ENCODE results near the gene SRRM1.
"Not testable (repeated sequence)": the region's sequence is repeated elsewhere in the genome, so short reads cannot be mapped to it uniquely, and the experiment has no call there.

SRRM1 gene

GRCh38 chr1:24714859-24715520 lies 71.9 kb downstream of the SRRM1 start:
- no peak overlapping the region for H3K4me3 ChIP-seq (ENCODE audit: low read depth, low read length)
- TF ChIP-seq, protein P1, sequence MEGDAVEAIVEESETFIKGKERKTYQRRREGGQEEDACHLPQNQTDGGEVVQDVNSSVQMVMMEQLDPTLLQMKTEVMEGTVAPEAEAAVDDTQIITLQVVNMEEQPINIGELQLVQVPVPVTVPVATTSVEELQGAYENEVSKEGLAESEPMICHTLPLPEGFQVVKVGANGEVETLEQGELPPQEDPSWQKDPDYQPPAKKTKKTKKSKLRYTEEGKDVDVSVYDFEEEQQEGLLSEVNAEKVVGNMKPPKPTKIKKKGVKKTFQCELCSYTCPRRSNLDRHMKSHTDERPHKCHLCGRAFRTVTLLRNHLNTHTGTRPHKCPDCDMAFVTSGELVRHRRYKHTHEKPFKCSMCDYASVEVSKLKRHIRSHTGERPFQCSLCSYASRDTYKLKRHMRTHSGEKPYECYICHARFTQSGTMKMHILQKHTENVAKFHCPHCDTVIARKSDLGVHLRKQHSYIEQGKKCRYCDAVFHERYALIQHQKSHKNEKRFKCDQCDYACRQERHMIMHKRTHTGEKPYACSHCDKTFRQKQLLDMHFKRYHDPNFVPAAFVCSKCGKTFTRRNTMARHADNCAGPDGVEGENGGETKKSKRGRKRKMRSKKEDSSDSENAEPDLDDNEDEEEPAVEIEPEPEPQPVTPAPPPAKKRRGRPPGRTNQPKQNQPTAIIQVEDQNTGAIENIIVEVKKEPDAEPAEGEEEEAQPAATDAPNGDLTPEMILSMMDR (IDR thresholded peaks at IDR 0.05; ENCODE audit: insufficient read depth, low read length, missing control alignments), result no peak
- DNase-seq (ENCODE audit: low read depth, low spot score), result no peak
- POLR2A ChIA-PET, result interaction anchor here (3.8 kb wide), 1 partner anchor 30 kb away, joined by 29 read pairs; the partner anchor contains the start of gene CLIC4
- CTCF ChIA-PET, result interaction anchor here (0.9 to 2.1 kb wide), 3 partner anchors 18 to 28 kb away, joined by 3 to 8 read pairs (median 4); no protein-coding TSS in a partner anchor

- DNase-seq (ENCODE audit: low read depth, low spot score), result no peak
- TF ChIP-seq, protein P1 (IDR thresholded peaks at IDR 0.05; ENCODE audit: insufficient read depth, low read length, missing control alignments), result no peak
- H3K4me3 ChIP-seq (ENCODE audit: low read depth, low read length), result no peak overlapping the region
- ChIA-PET CTCF (interaction anchor here (0.9 kb wide), 2 partner anchors 19 to 27 kb away, joined by 3 to 4 read pairs; no protein-coding TSS in a partner anchor), POLR2A (no interaction called here)
Observed at GRCh38 chr1:24715658-24716057, 72.6 kb downstream of the SRRM1 start.

DNA sequence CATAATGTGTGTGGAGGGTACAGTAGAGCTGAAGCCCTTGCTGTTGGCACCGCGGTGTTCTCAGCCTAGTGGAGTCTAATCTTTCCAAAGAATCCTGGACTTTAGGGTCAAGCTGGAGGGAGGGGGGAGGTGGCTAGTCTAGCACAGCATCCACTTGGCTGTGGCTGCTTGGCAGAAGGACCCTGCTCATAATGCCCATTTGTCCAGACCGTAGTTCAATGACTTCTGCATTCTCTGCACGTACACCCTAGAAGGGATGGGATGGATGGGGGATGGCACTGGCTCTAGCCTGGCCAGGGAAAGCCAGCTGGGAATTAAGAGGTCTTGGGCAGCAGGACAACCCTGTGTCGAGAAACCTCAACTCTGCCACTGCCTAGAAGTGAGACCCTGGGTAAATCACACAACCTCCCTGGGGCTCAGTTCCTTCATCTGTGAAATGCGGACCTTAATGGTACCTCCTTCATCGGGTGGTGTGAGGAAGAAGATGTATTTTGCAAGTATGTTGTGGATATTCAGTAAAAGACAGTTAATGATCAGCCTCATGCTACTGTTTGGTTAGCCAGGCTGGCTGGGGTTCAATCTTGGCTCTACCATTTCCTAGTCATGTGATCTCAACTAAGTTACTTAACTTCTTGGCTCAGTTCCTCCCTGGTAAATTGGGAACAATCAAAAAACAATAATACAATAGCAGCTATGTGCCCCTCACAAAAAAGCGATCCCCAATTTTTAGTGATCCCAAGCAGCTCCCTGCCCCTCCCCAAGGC lies 75.0 kb downstream of the SRRM1 start:
- H3K4me3 ChIP-seq (ENCODE audit: low read depth, low read length), result no peak overlapping the region
- CTCF ChIA-PET, result interaction anchor here (1.0 to 1.4 kb wide), 3 partner anchors 22 to 29 kb away, joined by 3 to 5 read pairs (median 3); no protein-coding TSS in a partner anchor
- TF ChIP-seq, protein P1 (IDR thresholded peaks at IDR 0.05; ENCODE audit: insufficient read depth, low read length, missing control alignments), result no peak
- DNase-seq (ENCODE audit: low read depth, low spot score), result no peak
- POLR2A ChIA-PET, result interaction anchor here (1.5 kb wide), 1 partner anchor 27 kb away, joined by 11 read pairs; the partner anchor contains the start of gene CLIC4

DNA sequence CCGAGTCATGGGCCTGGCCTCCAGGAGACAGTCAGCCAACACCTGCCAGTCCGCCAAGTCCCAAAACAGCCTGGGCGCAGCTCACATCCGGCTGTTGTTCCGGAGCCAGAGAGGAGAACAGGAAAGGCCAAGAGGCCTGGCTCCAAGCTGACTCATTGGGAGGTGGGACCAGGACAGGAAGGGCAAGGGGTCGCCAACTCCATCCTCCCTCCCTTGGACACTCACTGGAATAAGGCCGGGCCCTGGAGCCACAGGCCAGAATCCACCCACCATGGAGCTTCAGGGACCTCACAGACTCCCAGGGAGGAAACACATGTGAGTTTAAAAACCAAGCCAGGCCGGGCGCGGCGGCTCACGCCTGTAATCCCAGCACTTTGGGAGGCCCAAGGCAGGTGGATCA lies 77.0 kb downstream of the SRRM1 start:
- TF ChIP-seq, protein P1 (IDR thresholded peaks at IDR 0.05; ENCODE audit: insufficient read depth, low read length, missing control alignments), result no peak
- no peak for DNase-seq (ENCODE audit: low read depth, low spot score)
- H3K4me3 ChIP-seq (ENCODE audit: low read depth, low read length), result no peak overlapping the region
- CTCF ChIA-PET, result interaction anchor here (1.3 kb wide), 1 partner anchor 13 kb away, joined by 3 read pairs; no protein-coding TSS in a partner anchor
- POLR2A ChIA-PET, result interaction anchor here (0.8 kb wide), 1 partner anchor 25 kb away, joined by 3 read pairs; the partner anchor contains the start of gene CLIC4

DNA sequence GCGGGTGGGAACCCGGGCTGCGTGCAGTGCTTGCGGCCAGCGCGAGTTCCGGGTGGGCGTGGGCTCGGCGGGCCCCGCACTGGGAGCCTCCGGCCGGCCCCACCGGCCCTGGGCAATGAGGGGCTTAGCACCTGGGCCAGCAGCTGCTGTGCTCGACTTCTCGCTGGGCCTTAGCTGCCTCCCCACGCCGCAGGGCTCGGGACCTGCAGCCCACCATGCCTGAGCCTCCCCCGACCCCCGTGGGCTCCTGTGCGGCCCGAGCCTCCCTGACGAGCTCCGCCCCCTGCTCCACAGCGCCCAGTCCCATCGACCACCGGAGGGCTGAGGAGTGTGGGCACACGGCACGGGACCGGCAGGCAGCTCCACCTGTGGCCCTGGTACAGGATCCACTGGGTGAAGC lies 78.4 kb downstream of the SRRM1 start:
- DNase-seq (ENCODE audit: low read depth, low spot score), result no peak
- H3K4me3 ChIP-seq (ENCODE audit: low read depth, low read length), result no peak overlapping the region
- CTCF ChIA-PET, result interaction anchor here (1.3 kb wide), 1 partner anchor 17 kb away, joined by 3 read pairs; no protein-coding TSS in a partner anchor
- POLR2A ChIA-PET, result no interaction called here
- TF ChIP-seq, protein P1 (IDR thresholded peaks at IDR 0.05; ENCODE audit: insufficient read depth, low read length, missing control alignments), result no peak

- not testable (repeated sequence) for DNase-seq (ENCODE audit: low read depth, low spot score)
- CTCF ChIA-PET, result interaction anchor here (1.0 to 1.3 kb wide), 3 partner anchors 16 to 34 kb away, joined by 3 to 5 read pairs (median 3); no protein-coding TSS in a partner anchor
- peak overlapping the region; percentile 36 for H3K4me3 ChIP-seq (ENCODE audit: low read depth, low read length)
- POLR2A ChIA-PET, result interaction anchor here (0.6 to 3.1 kb wide), 2 partner anchors 23 to 80 kb away, joined by 4 to 18 read pairs; partner anchors contain the start of gene CLIC4
Observed at GRCh38 chr1:24722073-24723035, 79.3 kb downstream of the SRRM1 start.
